Vagina (tissue), 2 donors: ENCODE results near the gene CHRNA1. TPM values are rescaled to one million over a fixed set of nuclear protein-coding genes. Genes with fewer than 3 reads are reported as not detected.

ENCODE experiments used
- DNase-seq, 2 donors: peaks; one replicate each; pipeline ENCODE4 v3.0.0-alpha.2; 2017; ENCODE audit errors: extremely low spot score in 2 of 2
- H3K27ac ChIP-seq: fragments of 200-600 bp; sonication (generic); one replicate; pipeline ENCODE4 v1.5.1; 2019
- H3K27me3 ChIP-seq: fragments of 200-600 bp; sonication (generic); one replicate; pipeline ENCODE4 v1.5.1; 2019
- H3K36me3 ChIP-seq, 2 donors: fragments of 200-600 bp; sonication (generic); one replicate each; pipeline ENCODE4 v1.5.1; 2017 to 2019
- H3K4me1 ChIP-seq: fragments of 200-600 bp; sonication (generic); one replicate; pipeline ENCODE4 v1.5.1; 2019
- H3K4me3 ChIP-seq, 2 donors: fragments of 200-600 bp; sonication (generic); 1 replicate in 1 of 2; 2 replicates in 1 of 2; pipeline ENCODE4 v1.5.1; 2016 to 2019
- H3K9me3 ChIP-seq: fragments of 200-600 bp; sonication (generic); one replicate; pipeline ENCODE4 v1.5.1; 2019
- CTCF ChIP-seq, 3 experiments: fragments of 450-650 bp in 2 of 3; fragments of 200-600 bp in 1 of 3; sonication (generic) in 1 of 3; IDR thresholded peaks; one replicate each; pipeline ENCODE4 v1.5.1; 2017 to 2019; ENCODE audit warnings: antibody characterized with exemption in 3 of 3, mild to moderate bottlenecking in 2 of 3, moderate library complexity in 2 of 3
- POLR2A ChIP-seq, 2 donors: fragments of 450-650 bp; IDR thresholded peaks; one replicate each; pipeline ENCODE4 v1.6.1; 2017; ENCODE audit warnings: antibody characterized with exemption in 2 of 2, mild to moderate bottlenecking in 2 of 2, moderate library complexity in 2 of 2
- POLR2AphosphoS5 ChIP-seq, 2 donors: sonication (generic); formaldehyde crosslinking; IDR thresholded peaks; one replicate each; pipeline ENCODE4 v1.9.0; 2017; ENCODE audit warnings: antibody characterized with exemption in 2 of 2, mild to moderate bottlenecking in 2 of 2, low read depth in 1 of 2; ENCODE audit not compliant: insufficient read depth in 1 of 2
- intact Hi-C: fragments of 100-400 bp; cut with DNase I; formaldehyde crosslinking; loops from one replicate; pipeline ENCODE4 v1.15.1; 2023
- total RNA-seq: library from RNA; depleted of rRNA; stranded (reverse); fragments of >200 nt; gene quantifications from one replicate; pipeline ENCODE4 v1.2.3, GENCODE V29; 2016

The CHRNA1 gene
- total RNA-seq, 1 donor from 2014 or later = not detected

- Histone ChIP-seq H3K27ac (no peak overlapping the region), H3K4me3 (no peak overlapping the region), H3K36me3 (no peaks in the 10 kb centered on the region), H3K27me3 (no peaks in the 10 kb centered on the region), H3K9me3 (no peaks in the 10 kb centered on the region), H3K4me1 (peaks cover 9% of the 10 kb centered on the region)
- TF ChIP-seq POLR2A (IDR thresholded peaks at IDR 0.05) (no peak), CTCF (IDR thresholded peaks at IDR 0.05) (no peak), POLR2AphosphoS5 (IDR thresholded peaks at IDR 0.05; ENCODE audit: insufficient read depth in 1 of 2, low read depth in 1 of 2) (no peak)
- DNase-seq = no peak
- intact Hi-C loops = no loop called here
These were observed 36.3 kb upstream of the CHRNA1 start for GRCh38 chr2:174800436-174801205.

GRCh38 chr2:174798801-174799200 is 34.5 kb upstream of the CHRNA1 start:
- intact Hi-C loops = no loop called here
- H3K27ac ChIP-seq = no peak overlapping the region
- no peak for TF ChIP-seq CTCF (IDR thresholded peaks at IDR 0.05)
- H3K27me3 ChIP-seq = no peaks in the 10 kb centered on the region
- DNase-seq = no peak
- peaks cover 9% of the 10 kb centered on the region for H3K4me1 ChIP-seq
- no peaks in the 10 kb centered on the region for H3K9me3 ChIP-seq
- no peak overlapping the region for H3K4me3 ChIP-seq
- no peaks in the 10 kb centered on the region for H3K36me3 ChIP-seq

GRCh38 chr2:174797781-174798276 is 33.6 kb upstream of the CHRNA1 start:
- Histone ChIP-seq H3K27me3 (no peaks in the 10 kb centered on the region), H3K36me3 (no peaks in the 10 kb centered on the region), H3K9me3 (no peaks in the 10 kb centered on the region), H3K4me1 (peaks cover 9% of the 10 kb centered on the region), H3K4me3 (no peak overlapping the region), H3K27ac (peak overlapping the region; percentile 9)
- no peak for DNase-seq
- TF ChIP-seq CTCF (IDR thresholded peaks at IDR 0.05) (no peak), POLR2A (IDR thresholded peaks at IDR 0.05) (no peak), POLR2AphosphoS5 (IDR thresholded peaks at IDR 0.05; ENCODE audit: insufficient read depth in 1 of 2, low read depth in 1 of 2) (no peak)
- intact Hi-C loops = no loop called here

DNA sequence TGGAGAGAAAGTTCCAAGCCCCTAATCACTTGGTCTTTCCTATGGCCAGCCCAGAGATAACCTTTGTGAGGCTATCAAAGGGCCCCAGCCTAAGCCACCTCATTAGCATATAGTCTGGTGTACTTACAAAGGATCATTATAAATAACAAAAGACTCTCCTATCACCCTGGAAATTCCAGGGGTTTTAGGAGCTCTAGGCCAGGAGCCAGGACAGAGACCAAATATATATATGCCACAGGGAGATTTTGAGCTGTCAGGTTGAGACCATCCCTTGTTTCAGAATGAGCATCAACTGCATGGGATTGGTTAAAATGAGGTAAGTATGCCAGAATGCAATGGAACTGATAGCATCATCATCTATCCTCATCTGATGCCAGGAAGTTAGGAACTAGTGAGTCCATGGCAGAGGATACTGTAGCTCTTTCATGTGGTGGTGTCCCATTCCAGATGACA is 32.1 kb upstream of the CHRNA1 start:
- no peaks in the 10 kb centered on the region for H3K36me3 ChIP-seq
- TF ChIP-seq CTCF (IDR thresholded peaks at IDR 0.05) = no peak
- no peak for TF ChIP-seq POLR2AphosphoS5 (IDR thresholded peaks at IDR 0.05; ENCODE audit: insufficient read depth in 1 of 2, low read depth in 1 of 2)
- no peak for TF ChIP-seq POLR2A (IDR thresholded peaks at IDR 0.05)
- H3K9me3 ChIP-seq = no peaks in the 10 kb centered on the region
- H3K4me1 ChIP-seq = peaks cover 9% of the 10 kb centered on the region
- no peak for DNase-seq
- H3K4me3 ChIP-seq = no peak overlapping the region
- H3K27me3 ChIP-seq = no peaks in the 10 kb centered on the region
- no peak overlapping the region for H3K27ac ChIP-seq
- intact Hi-C loops = no loop called here

- Histone ChIP-seq H3K27ac (no peak overlapping the region), H3K36me3 (no peaks in the 10 kb centered on the region), H3K4me1 (peaks cover 9% of the 10 kb centered on the region), H3K4me3 (no peak overlapping the region), H3K9me3 (no peaks in the 10 kb centered on the region), H3K27me3 (no peaks in the 10 kb centered on the region)
- no peak for DNase-seq
- intact Hi-C loops = no loop called here
- TF ChIP-seq POLR2A (IDR thresholded peaks at IDR 0.05) (no peak), CTCF (IDR thresholded peaks at IDR 0.05) (no peak), POLR2AphosphoS5 (IDR thresholded peaks at IDR 0.05; ENCODE audit: insufficient read depth in 1 of 2, low read depth in 1 of 2) (no peak)
These were observed 30.6 kb upstream of the CHRNA1 start for GRCh38 chr2:174794851-174795374.
